Activated CD8-positive, alpha-beta memory T cell treated with anti-CD3 and anti-CD28 coated beads, Interleukin-2, amount 10 ng/mL, durations not matched to agents 7 days and 5 days (primary cell): ENCODE data around the gene AIMP1. TPM values are rescaled to one million over a fixed set of nuclear protein-coding genes. Genes with fewer than 3 reads are reported as not detected.
A peak's percentile ranks its signal among the peaks of the same experiment; 100 is the strongest.

Experiments
- ATAC-seq: fragments of 150-1000 bp; cut with Tn5 transposase; one replicate; pipeline ENCODE4 v1.10.0; 2021; ENCODE audit warnings: moderate library complexity
- CTCF ChIA-PET: fragments of 350-600 bp; sonication (Branson Sonifier 250); formaldehyde crosslinking; loops from one replicate; lab custom pipeline; 2021; ENCODE audit warnings: antibody characterized with exemption; lab: Charles Lee
- DNase-seq: peaks from one replicate; pipeline ENCODE4 v3.0.0-alpha.2; 2020
- H3K27ac Mint-ChIP-seq: one replicate; pipeline ENCODE4 v1.8.0; 2021; ENCODE audit warnings: mild to moderate bottlenecking, mixed read lengths
- H3K27me3 Mint-ChIP-seq: one replicate; pipeline ENCODE4 v1.8.0; 2021; ENCODE audit warnings: mixed read lengths
- H3K36me3 Mint-ChIP-seq: one replicate; pipeline ENCODE4 v1.8.0; 2021; ENCODE audit warnings: mild to moderate bottlenecking, mixed read lengths
- H3K4me1 Mint-ChIP-seq: one replicate; pipeline ENCODE4 v1.8.0; 2021; ENCODE audit warnings: mixed read lengths
- H3K4me3 Mint-ChIP-seq: one replicate; pipeline ENCODE4 v1.8.0; 2021; ENCODE audit warnings: mild to moderate bottlenecking, moderate library complexity, mixed read lengths
- H3K9me3 Mint-ChIP-seq: one replicate; pipeline ENCODE4 v1.8.0; 2022; ENCODE audit warnings: low read depth, mixed read lengths
- total RNA-seq, 2 experiments: library from RNA; stranded (reverse); gene quantifications; one replicate each; pipeline ENCODE4 v1.2.3, GENCODE V29; 2021

The AIMP1 gene
- total RNA-seq = 10 to 100 TPM; 44.2 to 53.9 TPM

- ATAC-seq (peak; percentile 89), DNase-seq (peak; percentile 92)
- no peaks in the 10 kb centered on the region for H3K27me3 Mint-ChIP-seq
- H3K27ac Mint-ChIP-seq = no peak within 1 kb of the TSS
- CTCF ChIA-PET = interaction anchor here (0.9 to 1.9 kb wide), 3 partner anchors 12 to 50 kb away, joined by 4 to 6 read pairs (median 4); no protein-coding TSS in a partner anchor
- H3K36me3 Mint-ChIP-seq = peaks cover 16% of the 10 kb centered on the region
- H3K9me3 Mint-ChIP-seq = peaks cover 5% of the 10 kb centered on the region
- peaks cover 27% of the 10 kb centered on the region for H3K4me1 Mint-ChIP-seq
- no peak within 1 kb of the TSS for H3K4me3 Mint-ChIP-seq
These were observed at the start of gene AIMP1, which contains the start of gene TBCK for GRCh38 chr4:106315968-106316772. AIMP1 (plus strand) TSS chr4:106316550; CDS start chr4:106325010, 8,460 bp downstream. TBCK (minus strand) TSS chr4:106316209; CDS start chr4:106308960, 7,249 bp downstream.

DNA sequence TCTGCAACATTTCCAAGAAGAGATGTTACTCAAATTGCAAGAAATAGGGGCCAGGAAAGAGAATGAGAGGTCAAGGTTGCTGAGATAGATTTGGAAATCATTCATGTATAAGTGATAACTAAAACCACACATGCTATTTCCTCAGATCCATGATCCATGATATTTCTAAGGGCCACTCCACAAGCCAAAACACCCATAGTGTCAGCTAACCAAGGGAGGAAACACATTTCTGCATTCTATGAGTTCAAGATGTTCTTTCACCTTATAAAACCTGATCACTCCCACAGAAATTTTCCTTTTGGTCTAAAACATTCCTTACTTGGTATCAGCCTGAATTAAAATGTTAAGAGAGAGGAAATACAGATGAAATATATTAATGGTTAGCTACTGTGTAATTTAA is 47.6 kb upstream of the AIMP1 start:
- no peak for ATAC-seq
- H3K36me3 Mint-ChIP-seq = peaks cover 3% of the 10 kb centered on the region
- H3K27me3 Mint-ChIP-seq = no peaks in the 10 kb centered on the region
- CTCF ChIA-PET = no interaction called here
- H3K9me3 Mint-ChIP-seq = no peaks in the 10 kb centered on the region
- no peak overlapping the region for H3K27ac Mint-ChIP-seq
- H3K4me1 Mint-ChIP-seq = peaks cover 11% of the 10 kb centered on the region
- no peak for DNase-seq
- H3K4me3 Mint-ChIP-seq = no peak overlapping the region

DNA sequence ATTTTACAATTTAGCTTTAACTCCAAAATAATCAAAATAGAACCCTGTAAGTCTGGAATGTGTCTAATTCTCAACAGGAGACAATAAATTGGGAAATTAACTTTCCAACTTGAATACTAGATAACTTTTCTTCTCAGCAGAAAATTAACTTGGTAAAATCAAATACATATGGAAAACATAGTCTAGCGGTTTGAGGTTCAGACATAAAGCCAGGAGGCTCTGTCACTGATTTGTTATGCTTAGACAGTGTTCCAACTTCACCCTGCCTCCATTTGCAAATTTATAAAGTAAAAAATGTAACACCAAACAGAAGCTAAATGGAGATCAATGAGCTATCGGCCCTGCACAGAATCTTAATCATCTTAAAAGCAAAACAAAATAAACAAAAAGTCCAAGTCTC is 46.6 kb upstream of the AIMP1 start:
- Mint-ChIP-seq H3K4me3 (no peak overlapping the region), H3K27me3 (no peaks in the 10 kb centered on the region), H3K9me3 (no peaks in the 10 kb centered on the region), H3K4me1 (peaks cover 16% of the 10 kb centered on the region), H3K27ac (no peak overlapping the region), H3K36me3 (peaks cover 6% of the 10 kb centered on the region)
- DNase-seq (no peak), ATAC-seq (no peak)
- CTCF ChIA-PET = no interaction called here

DNA sequence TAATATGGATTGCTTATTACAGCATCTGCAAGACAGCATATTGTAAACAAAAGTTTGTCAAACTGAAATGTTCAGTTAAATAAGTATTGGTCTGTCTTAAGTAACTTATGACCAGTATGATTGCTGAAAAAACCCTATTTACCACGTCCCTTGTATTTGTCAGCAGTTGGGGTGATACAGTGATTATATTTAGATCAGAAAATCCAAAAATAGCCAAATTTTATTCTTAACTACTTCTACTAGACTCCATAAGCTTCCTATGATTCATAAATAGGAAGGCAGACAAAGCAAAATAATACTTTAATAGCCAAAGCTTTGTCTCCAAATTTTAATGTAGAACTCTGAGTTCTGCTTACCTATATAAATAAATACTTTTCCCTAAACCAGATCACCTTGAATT is 45.6 kb upstream of the AIMP1 start:
- no peak overlapping the region for H3K4me3 Mint-ChIP-seq
- peaks cover 6% of the 10 kb centered on the region for H3K36me3 Mint-ChIP-seq
- no peaks in the 10 kb centered on the region for H3K27me3 Mint-ChIP-seq
- peaks cover 16% of the 10 kb centered on the region for H3K4me1 Mint-ChIP-seq
- CTCF ChIA-PET = interaction anchor here (1.0 kb wide), 1 partner anchor 10 kb away, joined by 3 read pairs; no protein-coding TSS in a partner anchor
- DNase-seq (no peak), ATAC-seq (no peak)
- H3K9me3 Mint-ChIP-seq = no peaks in the 10 kb centered on the region
- no peak overlapping the region for H3K27ac Mint-ChIP-seq

- H3K4me3 Mint-ChIP-seq = no peak overlapping the region
- no peak overlapping the region for H3K27ac Mint-ChIP-seq
- CTCF ChIA-PET = no interaction called here
- no peak for DNase-seq
- no peaks in the 10 kb centered on the region for H3K27me3 Mint-ChIP-seq
- peaks cover 8% of the 10 kb centered on the region for H3K4me1 Mint-ChIP-seq
- no peaks in the 10 kb centered on the region for H3K9me3 Mint-ChIP-seq
- peaks cover 6% of the 10 kb centered on the region for H3K36me3 Mint-ChIP-seq
- no peak for ATAC-seq
These were observed 42.5 kb upstream of the AIMP1 start for GRCh38 chr4:106273831-106274230.

DNA sequence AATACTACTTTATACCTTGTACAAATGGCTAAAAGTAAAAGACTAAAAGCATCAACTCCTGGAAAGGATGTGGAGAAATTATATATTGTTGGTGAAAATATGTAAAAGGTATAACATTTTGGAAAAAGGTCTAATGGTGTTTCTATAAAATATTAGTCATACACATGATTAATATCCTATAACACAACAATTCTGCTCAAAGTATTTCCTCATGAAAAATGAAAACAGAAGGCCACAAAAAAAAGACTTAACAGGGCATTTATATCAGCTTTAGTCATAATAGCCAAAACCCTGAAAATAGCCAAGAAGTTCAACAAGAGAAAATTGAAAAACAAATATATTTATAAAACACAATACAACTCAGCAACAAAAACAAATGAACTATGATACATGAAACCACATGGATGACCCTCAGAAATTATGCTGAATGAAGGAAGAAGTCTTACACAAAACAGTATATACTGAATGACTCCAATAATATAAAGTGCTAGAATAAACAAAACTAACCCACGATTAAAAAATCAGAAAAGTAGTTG is 39.1 kb upstream of the AIMP1 start:
- Mint-ChIP-seq H3K27me3 (no peaks in the 10 kb centered on the region), H3K9me3 (no peaks in the 10 kb centered on the region), H3K4me1 (peaks cover 5% of the 10 kb centered on the region), H3K4me3 (no peak overlapping the region), H3K27ac (no peak overlapping the region), H3K36me3 (peaks cover 11% of the 10 kb centered on the region)
- CTCF ChIA-PET = no interaction called here
- DNase-seq = no peak
- ATAC-seq = no peak

GRCh38 chr4:106284227-106284626 is 32.1 kb upstream of the AIMP1 start:
- CTCF ChIA-PET = interaction anchor here (0.6 kb wide), 1 partner anchor 39 kb away, joined by 3 read pairs; no protein-coding TSS in a partner anchor
- Mint-ChIP-seq H3K27ac (no peak overlapping the region), H3K27me3 (no peaks in the 10 kb centered on the region), H3K36me3 (peaks cover 22% of the 10 kb centered on the region), H3K4me3 (no peak overlapping the region), H3K4me1 (no peaks in the 10 kb centered on the region), H3K9me3 (no peaks in the 10 kb centered on the region)
- DNase-seq (no peak), ATAC-seq (no peak)

GRCh38 chr4:106286611-106287010 is 29.7 kb upstream of the AIMP1 start:
- H3K36me3 Mint-ChIP-seq = peaks cover 22% of the 10 kb centered on the region
- no peak overlapping the region for H3K27ac Mint-ChIP-seq
- H3K4me1 Mint-ChIP-seq = no peaks in the 10 kb centered on the region
- CTCF ChIA-PET = no interaction called here
- no peak overlapping the region for H3K4me3 Mint-ChIP-seq
- no peaks in the 10 kb centered on the region for H3K9me3 Mint-ChIP-seq
- ATAC-seq = no peak
- no peaks in the 10 kb centered on the region for H3K27me3 Mint-ChIP-seq
- DNase-seq = no peak

GRCh38 chr4:106287353-106287969 is 28.9 kb upstream of the AIMP1 start:
- Mint-ChIP-seq H3K36me3 (peaks cover 18% of the 10 kb centered on the region), H3K4me1 (no peaks in the 10 kb centered on the region), H3K27ac (no peak overlapping the region), H3K27me3 (no peaks in the 10 kb centered on the region), H3K9me3 (no peaks in the 10 kb centered on the region), H3K4me3 (no peak overlapping the region)
- DNase-seq (no peak), ATAC-seq (no peak)
- CTCF ChIA-PET = interaction anchor here (1.0 kb wide), 1 partner anchor 12 kb away, joined by 3 read pairs; no protein-coding TSS in a partner anchor

DNA sequence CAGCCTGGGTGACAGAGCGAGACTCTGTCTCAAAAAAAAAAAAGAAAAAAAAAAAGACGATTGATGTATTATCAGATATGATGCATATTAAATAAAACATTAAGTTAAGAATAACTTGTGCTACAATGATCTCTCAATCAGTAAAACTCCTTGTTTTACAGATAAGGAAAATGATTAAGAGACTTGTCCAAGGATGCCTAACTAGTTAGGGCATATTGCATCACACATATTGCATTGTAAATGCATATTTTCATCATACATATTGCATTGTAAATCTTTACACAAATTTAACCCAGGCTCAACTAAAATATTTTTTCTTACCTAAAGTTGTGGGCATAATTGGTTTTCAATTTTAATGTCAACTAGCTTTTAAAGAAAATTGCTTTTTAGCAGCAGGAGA is 26.6 kb upstream of the AIMP1 start:
- CTCF ChIA-PET = no interaction called here
- Mint-ChIP-seq H3K27me3 (no peaks in the 10 kb centered on the region), H3K9me3 (no peaks in the 10 kb centered on the region), H3K27ac (no peak overlapping the region), H3K4me3 (no peak overlapping the region), H3K4me1 (no peaks in the 10 kb centered on the region), H3K36me3 (peaks cover 15% of the 10 kb centered on the region)
- ATAC-seq = no peak
- DNase-seq = no peak

- H3K27ac Mint-ChIP-seq = no peak overlapping the region
- H3K9me3 Mint-ChIP-seq = no peaks in the 10 kb centered on the region
- DNase-seq (no peak), ATAC-seq (no peak)
- peaks cover 24% of the 10 kb centered on the region for H3K36me3 Mint-ChIP-seq
- no peak overlapping the region for H3K4me3 Mint-ChIP-seq
- H3K4me1 Mint-ChIP-seq = no peaks in the 10 kb centered on the region
- CTCF ChIA-PET = no interaction called here
- no peaks in the 10 kb centered on the region for H3K27me3 Mint-ChIP-seq
These were observed 24.7 kb upstream of the AIMP1 start for GRCh38 chr4:106291678-106292077.

DNA sequence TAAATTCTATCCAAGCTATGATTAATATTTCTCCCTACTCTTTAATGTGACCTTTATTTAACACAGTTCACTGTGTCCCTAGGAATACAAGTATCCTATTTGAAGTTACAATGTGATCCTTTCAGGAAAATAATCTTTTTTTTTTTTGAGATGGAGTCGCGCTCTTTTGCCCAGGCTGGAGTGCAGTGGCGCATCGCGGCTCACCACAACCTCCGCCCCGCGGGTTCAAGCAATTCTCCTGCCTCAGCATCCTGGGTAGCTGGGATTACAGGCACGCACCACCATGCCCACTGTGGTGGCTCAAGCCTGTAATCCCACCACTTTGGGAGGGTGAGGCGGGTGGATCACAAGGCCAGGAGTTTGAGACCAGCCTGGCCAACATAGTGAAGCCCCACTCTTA is 22.3 kb upstream of the AIMP1 start:
- no peak for ATAC-seq
- no peaks in the 10 kb centered on the region for H3K27me3 Mint-ChIP-seq

DNA sequence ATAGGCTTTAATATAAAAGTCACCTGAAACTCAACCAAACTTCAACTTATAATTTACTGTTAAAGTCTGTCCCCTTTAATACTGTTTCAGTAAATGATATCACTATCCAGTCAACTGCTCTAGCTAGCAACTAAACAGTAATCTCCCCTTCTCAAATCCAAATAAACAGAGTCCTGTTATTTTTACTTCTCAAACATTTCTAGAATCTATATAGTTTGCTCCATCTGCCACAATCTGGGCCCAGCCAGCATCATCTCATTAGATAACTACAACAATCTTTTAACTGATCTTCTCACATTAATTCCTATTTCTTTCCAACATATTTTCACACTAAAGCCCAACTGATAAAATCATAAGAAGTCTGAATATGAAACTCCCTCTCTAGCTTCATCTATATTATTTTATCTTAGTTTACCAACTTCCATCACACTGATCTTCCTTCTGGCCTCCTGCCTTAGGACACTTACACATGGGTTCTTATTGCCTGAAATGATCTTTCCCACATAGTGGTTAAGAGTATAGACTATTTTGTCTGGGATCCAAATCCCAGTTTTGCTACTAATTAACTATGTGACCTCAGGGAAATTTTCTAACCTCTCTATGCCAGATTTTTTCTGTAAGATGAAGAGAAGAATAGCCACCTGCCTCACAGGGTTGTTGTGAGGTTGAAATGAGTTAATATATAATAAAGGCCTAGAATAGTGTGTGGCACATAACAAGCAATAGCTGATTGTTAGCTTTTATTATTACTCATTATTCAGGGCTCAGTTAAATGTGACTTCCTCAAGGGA is 18.9 kb upstream of the AIMP1 start:
- ATAC-seq (no peak), DNase-seq (no peak)
- no peaks in the 10 kb centered on the region for H3K9me3 Mint-ChIP-seq
- H3K4me3 Mint-ChIP-seq = no peak overlapping the region
- CTCF ChIA-PET = no interaction called here
- peaks cover 26% of the 10 kb centered on the region for H3K36me3 Mint-ChIP-seq
- no peak overlapping the region for H3K27ac Mint-ChIP-seq
- H3K27me3 Mint-ChIP-seq = no peaks in the 10 kb centered on the region
- H3K4me1 Mint-ChIP-seq = no peaks in the 10 kb centered on the region

More for the DNA sequence above, 22.3 kb upstream of the AIMP1 start:
- Mint-ChIP-seq H3K36me3 (peaks cover 19% of the 10 kb centered on the region), H3K27ac (no peak overlapping the region), H3K9me3 (no peaks in the 10 kb centered on the region), H3K4me1 (no peaks in the 10 kb centered on the region), H3K4me3 (no peak overlapping the region)
- CTCF ChIA-PET = no interaction called here
- DNase-seq = no peak
